Neural progenitor cell (in vitro differentiated cells): ENCODE measurements around the gene PTPRG. TPM values are rescaled to one million over a fixed set of nuclear protein-coding genes. Genes with fewer than 3 reads are reported as not detected.
A peak's percentile ranks its signal among the peaks of the same experiment; 100 is the strongest.

Source experiments
- DNase-seq: peaks from one replicate; pipeline ENCODE4 v3.0.0-alpha.2; 2016; ENCODE audit warnings: low spot score
- H2AFZ ChIP-seq: fragments of 200-600 bp; sonication (generic); replicated peaks from 2 replicates; pipeline ENCODE4 v1.6.1; 2016; ENCODE audit warnings: antibody characterized with exemption
- H3F3A ChIP-seq: fragments of 200-600 bp; sonication (generic); 2 replicates; pipeline ENCODE4 v1.6.1; 2016; ENCODE audit warnings: antibody characterized with exemption, low read depth
- H3K27ac ChIP-seq: fragments of 200-600 bp; sonication (generic); 2 replicates; pipeline ENCODE4 v1.5.1; 2016; ENCODE audit warnings: mild to moderate bottlenecking
- H3K27me3 ChIP-seq: fragments of 200-600 bp; sonication (generic); 2 replicates; pipeline ENCODE4 v1.6.1; 2016; ENCODE audit warnings: mild to moderate bottlenecking, moderate library complexity
- H3K36me3 ChIP-seq: fragments of 200-600 bp; sonication (generic); 2 replicates; pipeline ENCODE4 v1.5.1; 2016
- H3K4me1 ChIP-seq: fragments of 200-600 bp; sonication (generic); 2 replicates; pipeline ENCODE4 v1.6.1; 2016; ENCODE audit warnings: mixed run types
- H3K4me2 ChIP-seq: fragments of 200-600 bp; sonication (generic); 2 replicates; pipeline ENCODE4 v1.6.1; 2016
- H3K4me3 ChIP-seq: fragments of 200-600 bp; sonication (generic); 2 replicates; pipeline ENCODE4 v1.5.1; 2016
- H3K79me2 ChIP-seq: fragments of 200-600 bp; sonication (generic); 2 replicates; pipeline ENCODE4 v1.6.1; 2016; ENCODE audit warnings: low read depth
- H3K9ac ChIP-seq: fragments of 200-600 bp; sonication (generic); 2 replicates; pipeline ENCODE4 v1.6.1; 2016
- H3K9me3 ChIP-seq: fragments of 200-600 bp; sonication (generic); 2 replicates; pipeline ENCODE4 v1.5.1; 2016; ENCODE audit warnings: low read depth
- H4K20me1 ChIP-seq: fragments of 200-600 bp; sonication (generic); 2 replicates; pipeline ENCODE4 v1.6.1; 2016; ENCODE audit warnings: low read depth
- H3K27ac Mint-ChIP-seq: 3 replicates; pipeline ENCODE4 v1.8.0; 2021; ENCODE audit warnings: mixed read lengths
- H3K27me3 Mint-ChIP-seq: 2 replicates; pipeline ENCODE4 v1.8.0; 2022; ENCODE audit warnings: low read depth, mild to moderate bottlenecking, inconsistent platforms, moderate library complexity, mixed read lengths; ENCODE audit not compliant: insufficient read depth
- H3K36me3 Mint-ChIP-seq: 3 replicates; pipeline ENCODE4 v1.8.0; 2021; ENCODE audit warnings: mixed read lengths
- H3K4me1 Mint-ChIP-seq: 3 replicates; pipeline ENCODE4 v1.8.0; 2021; ENCODE audit warnings: mixed read lengths
- H3K4me3 Mint-ChIP-seq: 3 replicates; pipeline ENCODE4 v1.8.0; 2021; ENCODE audit warnings: mild to moderate bottlenecking, moderate library complexity, mixed read lengths
- H3K9me3 Mint-ChIP-seq: 3 replicates; pipeline ENCODE4 v1.8.0; 2020; ENCODE audit warnings: mixed read lengths
- EZH2 ChIP-seq: fragments of 200-600 bp; sonication (generic); IDR thresholded peaks from 2 replicates; pipeline ENCODE4 v1.6.1; 2017; ENCODE audit warnings: antibody characterized with exemption, mild to moderate bottlenecking, moderate library complexity
- EZH2phosphoT487 ChIP-seq: fragments of 200-600 bp; sonication (generic); IDR thresholded peaks from 2 replicates; pipeline ENCODE4 v1.6.1; 2017; ENCODE audit warnings: antibody characterized with exemption
- total RNA-seq: library from RNA; depleted of rRNA; stranded (reverse); fragments of >200 nt; gene quantifications from 2 replicates; pipeline ENCODE4 v1.2.3, GENCODE V29; 2015; ENCODE audit warnings: low replicate concordance
- TF ChIP-seq, protein P1 (sequence below): fragments of 200-600 bp; sonication (generic); IDR thresholded peaks from 2 replicates; pipeline ENCODE4 v1.5.1; 2017; ENCODE audit warnings: antibody characterized with exemption, mild to moderate bottlenecking

The PTPRG gene
- total RNA-seq, 1 donor from 2014 or later, result 65.3 TPM

DNA sequence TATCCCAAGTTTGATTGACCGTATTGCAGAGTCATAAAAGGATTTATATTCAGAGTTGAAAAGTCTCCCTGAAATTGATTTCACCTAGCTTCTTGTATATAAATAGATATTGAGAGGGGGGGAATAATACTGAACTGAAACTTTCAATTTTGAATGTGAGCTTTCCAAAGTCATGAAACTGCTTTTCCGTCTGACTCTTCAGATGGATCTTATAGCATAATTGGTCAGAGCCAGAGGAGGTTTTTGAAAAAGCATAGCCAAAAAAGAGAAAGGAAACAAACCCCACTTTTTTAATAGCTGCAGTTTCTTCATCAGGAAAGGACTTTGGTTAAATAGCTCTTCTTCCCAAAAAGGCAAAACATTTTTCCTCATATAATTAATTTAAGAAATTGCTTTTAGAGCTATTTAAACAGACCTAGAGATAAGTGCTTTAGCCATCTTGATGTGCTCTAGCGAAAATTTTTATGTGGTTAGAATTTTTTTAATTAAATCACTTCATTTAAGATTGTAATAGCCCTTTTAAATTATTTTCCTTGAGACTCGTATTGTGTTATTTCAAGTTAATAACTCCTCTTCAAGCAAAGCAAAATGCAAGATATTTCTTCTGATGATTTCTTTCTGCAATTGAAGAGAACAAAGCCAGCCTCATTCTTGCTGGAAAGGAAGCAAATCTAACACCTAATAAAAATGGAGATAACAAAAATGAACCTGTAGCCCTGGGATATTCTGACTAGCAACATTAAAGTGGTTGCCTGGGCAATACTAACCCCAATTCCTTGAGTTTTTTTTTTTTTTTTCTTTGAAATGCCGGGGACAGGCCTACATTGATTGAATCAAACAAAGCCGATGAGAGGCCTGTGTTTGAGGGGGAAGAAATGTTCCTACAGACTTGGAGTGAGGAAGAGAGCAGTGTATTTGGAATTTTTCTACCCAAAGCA is 173.6 kb downstream of the PTPRG start:
- H2AFZ ChIP-seq, result no peak overlapping the region
- no peaks in the 10 kb centered on the region for H3K27me3 ChIP-seq
- H3K9me3 ChIP-seq, result no peaks in the 10 kb centered on the region
- H3K9ac ChIP-seq, result no peak overlapping the region
- Mint-ChIP-seq H3K4me1 (peaks cover 39% of the 10 kb centered on the region), H3K4me3 (no peak overlapping the region), H3K27me3 (peaks cover 5% of the 10 kb centered on the region), H3K27ac (peak overlapping the region; percentile 63), H3K36me3 (peaks cover 3% of the 10 kb centered on the region), H3K9me3 (no peaks in the 10 kb centered on the region)
- peak overlapping the region; percentile 59 for H3K27ac ChIP-seq
- peak overlapping the region; percentile 46 for H3K4me2 ChIP-seq
- TF ChIP-seq, protein P1, sequence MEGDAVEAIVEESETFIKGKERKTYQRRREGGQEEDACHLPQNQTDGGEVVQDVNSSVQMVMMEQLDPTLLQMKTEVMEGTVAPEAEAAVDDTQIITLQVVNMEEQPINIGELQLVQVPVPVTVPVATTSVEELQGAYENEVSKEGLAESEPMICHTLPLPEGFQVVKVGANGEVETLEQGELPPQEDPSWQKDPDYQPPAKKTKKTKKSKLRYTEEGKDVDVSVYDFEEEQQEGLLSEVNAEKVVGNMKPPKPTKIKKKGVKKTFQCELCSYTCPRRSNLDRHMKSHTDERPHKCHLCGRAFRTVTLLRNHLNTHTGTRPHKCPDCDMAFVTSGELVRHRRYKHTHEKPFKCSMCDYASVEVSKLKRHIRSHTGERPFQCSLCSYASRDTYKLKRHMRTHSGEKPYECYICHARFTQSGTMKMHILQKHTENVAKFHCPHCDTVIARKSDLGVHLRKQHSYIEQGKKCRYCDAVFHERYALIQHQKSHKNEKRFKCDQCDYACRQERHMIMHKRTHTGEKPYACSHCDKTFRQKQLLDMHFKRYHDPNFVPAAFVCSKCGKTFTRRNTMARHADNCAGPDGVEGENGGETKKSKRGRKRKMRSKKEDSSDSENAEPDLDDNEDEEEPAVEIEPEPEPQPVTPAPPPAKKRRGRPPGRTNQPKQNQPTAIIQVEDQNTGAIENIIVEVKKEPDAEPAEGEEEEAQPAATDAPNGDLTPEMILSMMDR, result no peak
- TF ChIP-seq EZH2phosphoT487 (no peak), EZH2 (no peak)
- peaks cover 7% of the 10 kb centered on the region for H3F3A ChIP-seq
- H3K79me2 ChIP-seq, result peaks cover 95% of the 10 kb centered on the region
- peak; percentile 49 for DNase-seq
- no peak overlapping the region for H3K4me3 ChIP-seq
- H3K4me1 ChIP-seq, result peaks cover 16% of the 10 kb centered on the region
- H4K20me1 ChIP-seq, result peaks cover 22% of the 10 kb centered on the region
- no peaks in the 10 kb centered on the region for H3K36me3 ChIP-seq

DNA sequence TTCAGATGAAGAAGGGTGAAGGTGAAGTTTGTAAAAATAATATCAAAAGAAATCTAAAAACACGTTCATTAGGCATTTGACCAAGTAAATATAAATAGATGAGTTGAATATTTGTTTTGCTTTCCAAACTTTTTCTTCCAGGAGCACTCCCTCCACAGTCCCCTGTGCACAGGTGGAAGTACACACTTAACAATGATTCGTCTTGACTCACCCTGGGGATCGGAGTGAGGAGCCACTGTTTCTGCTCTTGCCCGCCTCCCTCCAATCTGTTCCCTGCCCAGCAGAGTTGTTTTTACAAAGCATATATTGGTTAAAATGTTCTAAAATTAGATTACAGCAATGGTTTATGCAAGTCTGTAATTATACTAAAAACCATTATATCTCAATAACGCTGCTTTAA is 175.1 kb downstream of the PTPRG start:
- no peak overlapping the region for H2AFZ ChIP-seq
- H4K20me1 ChIP-seq, result peaks cover 12% of the 10 kb centered on the region
- no peak for DNase-seq
- H3K27me3 ChIP-seq, result no peaks in the 10 kb centered on the region
- Mint-ChIP-seq H3K36me3 (peaks cover 3% of the 10 kb centered on the region), H3K4me3 (no peak overlapping the region), H3K27me3 (peaks cover 4% of the 10 kb centered on the region), H3K4me1 (peaks cover 33% of the 10 kb centered on the region), H3K9me3 (no peaks in the 10 kb centered on the region), H3K27ac (no peak overlapping the region)
- TF ChIP-seq EZH2 (no peak), EZH2phosphoT487 (no peak)
- TF ChIP-seq, protein P1, result no peak
- no peaks in the 10 kb centered on the region for H3K36me3 ChIP-seq
- H3K4me3 ChIP-seq, result no peak overlapping the region
- H3K4me1 ChIP-seq, result peaks cover 17% of the 10 kb centered on the region
- peaks cover 7% of the 10 kb centered on the region for H3F3A ChIP-seq
- H3K27ac ChIP-seq, result no peak overlapping the region
- no peak overlapping the region for H3K4me2 ChIP-seq
- peaks cover 97% of the 10 kb centered on the region for H3K79me2 ChIP-seq
- no peaks in the 10 kb centered on the region for H3K9me3 ChIP-seq
- H3K9ac ChIP-seq, result no peak overlapping the region

DNA sequence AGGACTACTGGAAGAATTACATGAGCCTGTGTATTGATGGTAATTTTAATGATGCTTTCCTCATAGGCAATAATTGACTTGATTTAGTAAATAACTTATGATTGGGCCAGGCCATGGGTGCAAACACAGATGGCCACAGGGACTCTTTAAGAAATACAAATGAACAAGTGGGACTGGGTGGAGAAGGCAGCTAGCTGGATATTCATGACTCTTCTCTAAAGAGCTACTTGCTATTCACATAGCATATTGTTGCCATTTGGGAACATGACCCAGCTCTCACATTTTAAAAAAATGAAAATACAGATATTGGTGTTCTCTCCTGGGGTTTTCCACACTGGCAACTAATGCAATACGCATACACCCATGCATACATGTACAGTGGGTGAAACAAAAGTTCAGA is 178.3 kb downstream of the PTPRG start:
- Histone ChIP-seq H3K4me1 (peaks cover 17% of the 10 kb centered on the region), H3K27ac (no peak overlapping the region), H4K20me1 (peaks cover 4% of the 10 kb centered on the region), H3K9ac (no peak overlapping the region), H3K9me3 (no peaks in the 10 kb centered on the region), H2AFZ (no peak overlapping the region), H3F3A (no peaks in the 10 kb centered on the region), H3K4me3 (no peak overlapping the region), H3K4me2 (no peak overlapping the region), H3K27me3 (no peaks in the 10 kb centered on the region), H3K79me2 (peaks cover 85% of the 10 kb centered on the region), H3K36me3 (peaks cover 5% of the 10 kb centered on the region)
- no peak overlapping the region for H3K4me3 Mint-ChIP-seq
- peaks cover 33% of the 10 kb centered on the region for H3K4me1 Mint-ChIP-seq
- peaks cover 3% of the 10 kb centered on the region for H3K36me3 Mint-ChIP-seq
- DNase-seq, result no peak
- TF ChIP-seq, protein P1, result no peak
- TF ChIP-seq EZH2, result no peak
- no peak for TF ChIP-seq EZH2phosphoT487
- peaks cover 4% of the 10 kb centered on the region for H3K27me3 Mint-ChIP-seq
- H3K9me3 Mint-ChIP-seq, result no peaks in the 10 kb centered on the region
- H3K27ac Mint-ChIP-seq, result no peak overlapping the region
